B cell (primary cell): Measurements from ENCODE around the gene CXCR3.

Experiments
- CTCF ChIP-seq: fragments of 200-600 bp; IDR thresholded peaks from one replicate; pipeline ENCODE4 v1.8.0; 2022; ENCODE audit warnings: antibody characterized with exemption, mild to moderate bottlenecking
- EZH2 ChIP-seq: IDR thresholded peaks from 2 replicates; pipeline ENCODE4 v1.6.1; 2012; ENCODE audit warnings: borderline replicate concordance, low read depth, mild to moderate bottlenecking, moderate library complexity, low read length; ENCODE audit not compliant: insufficient read depth, poor library complexity, severe bottlenecking

GRCh38 chrX:71666240-71667223 is 48.2 kb upstream of the CXCR3 start:
- TF ChIP-seq EZH2 = no peak
- TF ChIP-seq CTCF = no peak
